ENCODE results near the gene TMEM198.
A peak's percentile ranks its signal among the peaks of the same experiment; 100 is the strongest.

Gene TMEM198

DNA sequence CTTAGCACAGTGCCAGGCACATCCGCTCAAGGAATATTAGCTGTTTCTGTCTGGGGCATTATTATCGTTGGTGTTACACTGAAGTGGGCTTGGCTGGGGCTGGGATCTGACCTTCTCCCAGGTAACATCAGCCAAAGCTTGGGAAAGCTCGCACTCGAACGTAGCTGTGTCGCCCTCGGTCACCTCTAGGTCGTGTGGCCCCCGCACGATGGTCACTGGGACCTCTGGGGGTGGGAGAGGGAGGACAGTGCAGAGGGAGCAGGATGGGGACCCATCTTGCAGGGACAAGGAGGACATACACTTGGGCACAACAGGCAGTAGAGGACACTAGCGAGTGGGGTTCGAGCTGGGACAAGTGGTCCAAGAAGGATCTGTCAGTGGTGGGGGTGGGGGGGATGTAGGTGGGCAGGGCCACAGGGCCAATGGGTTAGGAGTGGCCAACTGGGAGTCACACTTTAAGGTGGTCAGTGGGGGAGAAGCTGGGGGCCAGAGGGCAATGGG lies 9.7 kb downstream of the TMEM198 start:
- Mint-ChIP-seq H3K27me3 (ENCODE audit: low read depth) (peaks cover 14% of the 10 kb centered on the region), H3K4me1 (peaks cover 5% of the 10 kb centered on the region), H3K36me3 (ENCODE audit: low read depth) (peaks cover 9% of the 10 kb centered on the region), H3K9me3 (no peaks in the 10 kb centered on the region), H3K4me3 (peak overlapping the region; percentile 61 to 76 (median 71)), H3K27ac (no peak overlapping the region)
- TF ChIP-seq, protein P1, sequence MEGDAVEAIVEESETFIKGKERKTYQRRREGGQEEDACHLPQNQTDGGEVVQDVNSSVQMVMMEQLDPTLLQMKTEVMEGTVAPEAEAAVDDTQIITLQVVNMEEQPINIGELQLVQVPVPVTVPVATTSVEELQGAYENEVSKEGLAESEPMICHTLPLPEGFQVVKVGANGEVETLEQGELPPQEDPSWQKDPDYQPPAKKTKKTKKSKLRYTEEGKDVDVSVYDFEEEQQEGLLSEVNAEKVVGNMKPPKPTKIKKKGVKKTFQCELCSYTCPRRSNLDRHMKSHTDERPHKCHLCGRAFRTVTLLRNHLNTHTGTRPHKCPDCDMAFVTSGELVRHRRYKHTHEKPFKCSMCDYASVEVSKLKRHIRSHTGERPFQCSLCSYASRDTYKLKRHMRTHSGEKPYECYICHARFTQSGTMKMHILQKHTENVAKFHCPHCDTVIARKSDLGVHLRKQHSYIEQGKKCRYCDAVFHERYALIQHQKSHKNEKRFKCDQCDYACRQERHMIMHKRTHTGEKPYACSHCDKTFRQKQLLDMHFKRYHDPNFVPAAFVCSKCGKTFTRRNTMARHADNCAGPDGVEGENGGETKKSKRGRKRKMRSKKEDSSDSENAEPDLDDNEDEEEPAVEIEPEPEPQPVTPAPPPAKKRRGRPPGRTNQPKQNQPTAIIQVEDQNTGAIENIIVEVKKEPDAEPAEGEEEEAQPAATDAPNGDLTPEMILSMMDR (IDR thresholded peaks at IDR 0.05; ENCODE audit: unreplicated experiment in 3 of 3) = no peak

DNA sequence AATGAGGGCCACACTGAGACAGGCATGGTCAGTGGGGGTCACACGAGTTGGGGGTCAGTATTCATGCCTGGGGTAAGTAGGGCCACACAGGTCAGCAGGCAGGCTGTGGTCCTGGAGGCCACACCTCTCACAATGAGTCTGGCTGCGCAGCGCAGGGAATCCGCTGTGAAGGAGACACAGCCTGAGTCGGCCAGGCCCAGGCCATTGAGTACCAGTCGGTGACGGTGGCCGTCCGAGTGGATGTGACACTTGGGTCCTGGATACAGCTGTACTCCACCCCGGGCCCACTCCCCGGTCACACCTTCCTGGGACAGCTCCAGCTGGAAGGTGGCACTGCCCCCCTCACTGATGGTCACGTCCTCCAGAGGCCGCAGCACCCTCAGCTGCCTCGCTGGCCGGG lies 10.5 kb downstream of the TMEM198 start:
- peak overlapping the region in 2 of 3 experiments; percentile 61 to 71 for H3K4me3 Mint-ChIP-seq
- H3K27me3 Mint-ChIP-seq (ENCODE audit: low read depth) = peaks cover 14% of the 10 kb centered on the region
- TF ChIP-seq, protein P1 (IDR thresholded peaks at IDR 0.05; ENCODE audit: unreplicated experiment in 3 of 3) = no peak
- peaks cover 16% of the 10 kb centered on the region for H3K36me3 Mint-ChIP-seq (ENCODE audit: low read depth)
- H3K9me3 Mint-ChIP-seq = no peaks in the 10 kb centered on the region
- H3K4me1 Mint-ChIP-seq = peaks cover 5% of the 10 kb centered on the region
- H3K27ac Mint-ChIP-seq = no peak overlapping the region

DNA sequence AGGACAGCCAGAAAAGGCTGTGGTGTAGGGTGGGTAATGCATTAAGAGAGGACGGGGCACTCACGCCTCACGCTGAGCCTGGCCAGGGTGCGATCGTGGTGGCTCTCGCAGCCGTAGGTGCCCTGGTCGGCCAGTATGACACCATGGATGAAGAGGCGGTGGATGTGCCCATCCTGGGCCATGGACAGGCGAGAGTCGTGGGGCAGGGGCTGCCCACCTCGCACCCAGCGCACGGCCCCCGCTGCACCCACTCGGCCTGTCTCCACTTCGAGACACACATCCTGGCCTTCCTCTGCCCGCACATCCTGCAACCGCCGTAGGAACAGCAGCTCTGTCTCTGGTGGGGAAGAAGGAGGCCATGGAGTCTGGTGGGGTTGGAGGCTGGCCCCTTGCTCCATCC lies 12.1 kb downstream of the TMEM198 start:
- peaks cover 12% of the 10 kb centered on the region for H3K27me3 Mint-ChIP-seq (ENCODE audit: low read depth)
- peaks cover 23% of the 10 kb centered on the region for H3K36me3 Mint-ChIP-seq (ENCODE audit: low read depth)
- H3K4me3 Mint-ChIP-seq = no peak overlapping the region

DNA sequence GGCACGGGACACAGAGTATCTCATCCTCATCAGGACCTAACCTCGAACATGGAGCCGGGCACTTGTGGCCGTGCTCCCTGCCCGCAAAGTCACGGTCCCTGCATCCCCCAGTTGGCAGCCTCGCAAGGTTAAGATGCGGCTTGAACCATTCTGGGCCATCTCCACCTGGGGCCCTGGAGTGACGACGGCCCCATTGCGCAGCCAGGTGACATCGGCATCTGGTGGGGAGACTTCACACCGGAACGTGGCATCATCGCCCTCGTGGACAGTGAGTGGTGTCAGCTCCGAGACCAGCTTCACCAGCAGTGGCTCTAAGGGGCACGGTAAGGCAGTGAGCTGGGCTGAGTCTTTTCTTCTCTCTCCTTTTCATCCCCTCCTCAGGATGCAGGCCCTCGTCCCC lies 12.6 kb downstream of the TMEM198 start:
- no peak overlapping the region for H3K4me3 Mint-ChIP-seq
- peaks cover 26% of the 10 kb centered on the region for H3K36me3 Mint-ChIP-seq (ENCODE audit: low read depth)
- peaks cover 15% of the 10 kb centered on the region for H3K4me1 Mint-ChIP-seq
- H3K27me3 Mint-ChIP-seq (ENCODE audit: low read depth) = peaks cover 10% of the 10 kb centered on the region
- no peak overlapping the region for H3K27ac Mint-ChIP-seq
- TF ChIP-seq, protein P1 (IDR thresholded peaks at IDR 0.05; ENCODE audit: unreplicated experiment in 3 of 3) = no peak
- H3K9me3 Mint-ChIP-seq = no peaks in the 10 kb centered on the region

More for the DNA sequence above, 12.1 kb downstream of the TMEM198 start:
- no peaks in the 10 kb centered on the region for H3K9me3 Mint-ChIP-seq
- no peak overlapping the region for H3K27ac Mint-ChIP-seq
- peaks cover 14% of the 10 kb centered on the region for H3K4me1 Mint-ChIP-seq
- TF ChIP-seq, protein P1 (IDR thresholded peaks at IDR 0.05; ENCODE audit: unreplicated experiment in 3 of 3) = no peak

DNA sequence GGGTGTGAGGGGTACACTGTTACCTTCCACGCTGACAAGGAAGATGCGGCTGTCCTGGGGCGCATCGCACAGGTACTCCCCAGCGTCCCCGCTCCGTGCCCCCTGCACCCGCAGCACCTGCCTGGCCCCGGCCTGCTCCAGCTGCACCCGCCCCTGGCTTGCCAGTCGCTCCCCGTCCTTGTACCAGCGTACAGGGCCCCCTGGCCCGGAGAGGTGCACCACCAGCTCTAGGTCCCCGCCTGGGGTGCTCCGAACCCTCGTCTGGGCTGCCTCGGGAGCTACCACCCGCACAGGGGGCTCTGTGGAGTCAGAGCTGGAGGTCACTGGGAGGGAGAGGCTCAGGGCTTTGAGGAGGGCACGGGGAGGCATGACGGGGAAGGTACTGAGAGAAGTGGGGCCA lies 13.5 kb downstream of the TMEM198 start:
- Mint-ChIP-seq H3K4me1 (peaks cover 22% of the 10 kb centered on the region), H3K9me3 (no peaks in the 10 kb centered on the region), H3K36me3 (ENCODE audit: low read depth) (peaks cover 29% of the 10 kb centered on the region), H3K27ac (no peak overlapping the region), H3K4me3 (no peak overlapping the region), H3K27me3 (ENCODE audit: low read depth) (peaks cover 10% of the 10 kb centered on the region)
- TF ChIP-seq, protein P1 (IDR thresholded peaks at IDR 0.05; ENCODE audit: unreplicated experiment in 3 of 3) = no peak
